HFFc6 (cell line): ENCODE results near the gene SCOC. TPM values are rescaled to one million over a fixed set of nuclear protein-coding genes. Genes with fewer than 3 reads are reported as not detected.

Experiments used
- DNase-seq: peaks from one replicate; pipeline ENCODE4 v3.0.0-alpha.2; 2018
- H3K27ac Mint-ChIP-seq: 2 replicates; pipeline ENCODE4 v1.8.0; 2020; ENCODE audit warnings: mild to moderate bottlenecking, mixed read lengths
- H3K27me3 Mint-ChIP-seq: 2 replicates; pipeline ENCODE4 v1.8.0; 2021; ENCODE audit warnings: mild to moderate bottlenecking, moderate library complexity, mixed read lengths; ENCODE audit not compliant: insufficient read depth
- H3K36me3 Mint-ChIP-seq: 2 replicates; pipeline ENCODE4 v1.8.0; 2021; ENCODE audit warnings: low read depth, mixed read lengths
- H3K4me1 Mint-ChIP-seq: 2 replicates; pipeline ENCODE4 v1.8.0; 2020; ENCODE audit warnings: low read depth, mixed read lengths
- H3K4me3 Mint-ChIP-seq: 2 replicates; pipeline ENCODE4 v1.8.0; 2020; ENCODE audit warnings: mild to moderate bottlenecking, moderate library complexity, mixed read lengths
- H3K9me3 Mint-ChIP-seq: 2 replicates; pipeline ENCODE4 v1.8.0; 2020; ENCODE audit warnings: mild to moderate bottlenecking, mixed read lengths
- long read RNA-seq: library from polyadenylated mRNA; unstranded; transcript quantifications from one replicate; pipeline ENCODE4 v2.0.0, GENCODE V29; 2019
- total RNA-seq, 6 experiments: library from RNA; stranded (reverse); fragmentation: NEBNext Ultra II Directional; extraction: Animal tissue kit (Norgen Biotek cat#: 25700); gene quantifications; 2 replicates in 1 of 6; 3 replicates in 5 of 6; pipeline ENCODE4 v1.2.3, GENCODE V29; 2021
- TF ChIP-seq, protein P1 (sequence below): fragments of 200-600 bp; sonication (generic); IDR thresholded peaks from 2 replicates; pipeline ENCODE4 v1.5.0; 2021; ENCODE audit warnings: antibody characterized with exemption, mild to moderate bottlenecking

The SCOC gene
- 10 to 100 TPM; 57.9 to 73.6 (median 68.3) TPM for total RNA-seq
- long read RNA-seq, transcript SCOC-211 (4 exons, 1,959 nt) = major isoform, 144 of 176 reads
- long read RNA-seq, transcript SCOC-207 (3 exons, 1,838 nt) = minor isoform, 11 of 176 reads
- long read RNA-seq, partial matches to known transcripts = 8 of 176 reads
- long read RNA-seq, other reads (novel, unspliced or antisense) = 13 of 176 reads

DNA sequence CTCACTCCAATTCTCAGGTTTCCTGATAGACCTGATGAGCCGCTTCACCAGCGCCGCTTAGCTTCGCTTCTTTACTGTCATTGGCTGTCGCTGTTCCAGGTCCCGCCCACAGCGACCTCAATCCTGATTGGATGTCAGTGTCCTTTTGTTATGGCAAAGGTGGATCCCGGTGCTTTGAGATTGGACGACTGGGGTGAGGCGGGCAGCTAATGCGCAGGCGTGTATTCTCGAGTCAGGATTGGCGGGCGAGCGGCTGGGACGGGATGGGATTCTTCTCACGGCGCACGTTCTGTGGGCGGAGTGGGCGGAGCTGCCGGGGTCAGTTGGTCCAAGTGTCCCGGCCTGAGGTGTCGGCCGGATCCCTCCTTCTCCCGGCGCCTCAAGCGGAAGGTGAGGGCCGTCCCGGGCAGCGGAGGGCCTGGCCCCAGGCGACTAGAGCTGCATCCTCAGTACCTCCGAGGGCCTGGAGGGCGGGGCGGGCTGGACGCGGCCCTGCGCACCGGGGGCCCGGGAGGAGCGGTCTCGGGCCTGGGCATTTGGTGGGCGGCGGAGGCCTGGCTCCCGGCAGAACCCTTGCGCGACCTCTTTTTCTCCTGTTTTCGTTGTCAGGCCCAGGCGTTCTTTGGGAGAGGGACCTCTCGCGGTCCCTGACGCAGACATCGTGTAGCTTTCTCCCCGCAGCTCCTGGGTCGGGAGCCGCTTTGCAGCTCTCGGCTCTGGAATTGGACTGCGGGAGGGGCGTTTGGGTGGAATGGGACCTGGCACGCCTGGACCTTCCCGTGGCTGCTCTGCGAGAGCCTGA, at the start of gene SCOC:
Gene SCOC (plus strand): TSS at position 319 of the 802 bp plus-strand sequence. CDS start 5,525 bp downstream, outside the sequence.
- Mint-ChIP-seq H3K9me3 (no peaks in the 10 kb centered on the region), H3K27me3 (no peaks in the 10 kb centered on the region; the same call in 1 of the 2 replicates), H3K4me1 (peaks cover 60% of the 10 kb centered on the region), H3K27ac (no peak within 1 kb of the TSS), H3K4me3 (no peak within 1 kb of the TSS), H3K36me3 (no peaks in the 10 kb centered on the region)
- DNase-seq = peak; percentile 100
- TF ChIP-seq, protein P1, sequence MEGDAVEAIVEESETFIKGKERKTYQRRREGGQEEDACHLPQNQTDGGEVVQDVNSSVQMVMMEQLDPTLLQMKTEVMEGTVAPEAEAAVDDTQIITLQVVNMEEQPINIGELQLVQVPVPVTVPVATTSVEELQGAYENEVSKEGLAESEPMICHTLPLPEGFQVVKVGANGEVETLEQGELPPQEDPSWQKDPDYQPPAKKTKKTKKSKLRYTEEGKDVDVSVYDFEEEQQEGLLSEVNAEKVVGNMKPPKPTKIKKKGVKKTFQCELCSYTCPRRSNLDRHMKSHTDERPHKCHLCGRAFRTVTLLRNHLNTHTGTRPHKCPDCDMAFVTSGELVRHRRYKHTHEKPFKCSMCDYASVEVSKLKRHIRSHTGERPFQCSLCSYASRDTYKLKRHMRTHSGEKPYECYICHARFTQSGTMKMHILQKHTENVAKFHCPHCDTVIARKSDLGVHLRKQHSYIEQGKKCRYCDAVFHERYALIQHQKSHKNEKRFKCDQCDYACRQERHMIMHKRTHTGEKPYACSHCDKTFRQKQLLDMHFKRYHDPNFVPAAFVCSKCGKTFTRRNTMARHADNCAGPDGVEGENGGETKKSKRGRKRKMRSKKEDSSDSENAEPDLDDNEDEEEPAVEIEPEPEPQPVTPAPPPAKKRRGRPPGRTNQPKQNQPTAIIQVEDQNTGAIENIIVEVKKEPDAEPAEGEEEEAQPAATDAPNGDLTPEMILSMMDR = no peak; the same call in 1 of the 2 replicates

GRCh38 chr4:140326395-140326993, 47.0 kb upstream of the SCOC start:
- TF ChIP-seq, protein P1 = peak; percentile 80
- Mint-ChIP-seq H3K27me3 (peaks cover 10% of the 10 kb centered on the region), H3K4me3 (no peak overlapping the region), H3K36me3 (no peaks in the 10 kb centered on the region), H3K9me3 (no peaks in the 10 kb centered on the region), H3K4me1 (no peaks in the 10 kb centered on the region; the same call in 1 of the 2 replicates), H3K27ac (no peak overlapping the region)
- peak; percentile 33 for DNase-seq

DNA sequence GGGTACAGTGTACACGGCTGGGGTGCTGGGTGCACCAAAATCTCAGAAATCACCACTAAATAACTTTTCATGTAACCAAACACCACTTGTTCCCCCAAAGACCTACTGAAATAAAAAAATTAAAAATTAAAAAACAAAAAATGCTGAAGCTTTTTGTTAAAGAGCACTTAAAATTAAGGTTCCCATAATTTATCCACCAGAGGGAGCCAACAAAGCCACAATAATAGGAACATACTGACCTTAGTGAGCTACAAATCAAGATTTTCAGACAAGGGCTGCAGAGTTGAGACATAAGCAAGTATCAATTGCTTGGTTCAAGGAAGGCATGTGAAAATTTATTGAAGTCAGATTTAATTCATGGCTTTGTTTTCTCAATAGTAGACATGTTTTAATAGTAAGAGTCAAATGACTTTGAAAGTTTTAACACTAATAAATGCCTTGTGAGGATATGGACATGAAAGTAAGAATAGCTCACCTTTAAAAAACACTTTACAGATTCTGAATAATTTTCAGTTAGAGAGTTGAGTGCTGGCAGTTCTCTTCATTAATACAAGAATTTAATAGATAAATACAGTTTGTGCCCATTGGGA, 43.0 kb upstream of the SCOC start:
- TF ChIP-seq, protein P1 = peak; percentile 84
- H3K27me3 Mint-ChIP-seq = peaks cover 10% of the 10 kb centered on the region
- no peaks in the 10 kb centered on the region for H3K36me3 Mint-ChIP-seq

GRCh38 chr4:140331245-140331644, 42.2 kb upstream of the SCOC start:
- TF ChIP-seq, protein P1 = no peak
- Mint-ChIP-seq H3K36me3 (no peaks in the 10 kb centered on the region), H3K27me3 (peaks cover 10% of the 10 kb centered on the region), H3K9me3 (no peaks in the 10 kb centered on the region), H3K4me3 (no peak overlapping the region; the same call in 1 of the 2 replicates), H3K4me1 (no peaks in the 10 kb centered on the region; the same call in 1 of the 2 replicates), H3K27ac (no peak overlapping the region)
- DNase-seq = no peak

More for the DNA sequence above, 43.0 kb upstream of the SCOC start:
- no peak overlapping the region for H3K27ac Mint-ChIP-seq
- DNase-seq = peak; percentile 35
- H3K4me1 Mint-ChIP-seq = no peaks in the 10 kb centered on the region; the same call in 1 of the 2 replicates
- no peaks in the 10 kb centered on the region for H3K9me3 Mint-ChIP-seq
- no peak overlapping the region for H3K4me3 Mint-ChIP-seq

DNA sequence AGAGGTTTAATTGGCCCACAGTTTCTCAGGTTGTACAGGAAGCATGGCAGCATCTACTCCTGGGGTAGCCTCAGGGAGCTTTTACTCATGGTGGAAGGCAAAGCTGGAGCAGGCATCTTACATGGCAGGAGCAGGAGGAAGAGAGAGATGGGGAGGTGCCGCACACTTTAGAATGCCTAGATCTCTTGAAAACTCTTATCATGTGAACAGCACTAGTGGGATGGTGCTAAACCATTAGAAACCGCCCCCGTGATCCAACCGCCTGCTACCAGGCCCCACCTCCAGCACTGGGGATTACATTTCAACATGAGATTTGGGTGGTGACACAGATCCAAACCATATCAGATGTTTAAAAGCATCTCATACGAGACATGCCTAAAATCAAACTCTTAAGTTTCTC, 41.6 kb upstream of the SCOC start:
- TF ChIP-seq, protein P1 = no peak
- H3K27me3 Mint-ChIP-seq = peaks cover 10% of the 10 kb centered on the region
- no peak overlapping the region for H3K4me3 Mint-ChIP-seq
- no peaks in the 10 kb centered on the region for H3K36me3 Mint-ChIP-seq
- H3K27ac Mint-ChIP-seq = no peak overlapping the region
- no peak for DNase-seq
- no peaks in the 10 kb centered on the region for H3K9me3 Mint-ChIP-seq
- H3K4me1 Mint-ChIP-seq = no peaks in the 10 kb centered on the region; the same call in 1 of the 2 replicates
